Stimulated activated CD8-positive, alpha-beta memory T cell treated with anti-CD3 and anti-CD28 coated beads, Interleukin-2, amount 100 ng/mL, for 48 hours (primary cell): Measurements from ENCODE around the gene JTB.

Source experiments
- DNase-seq, 2 donors: peaks; one replicate each; pipeline ENCODE4 v3.0.0-alpha.2; 2020; ENCODE audit warnings: low read depth in 2 of 2

The JTB gene

GRCh38 chr1:153932156-153933131 lies 45.0 kb downstream of the JTB start:
- DNase-seq = no peak

GRCh38 chr1:153929981-153930948 lies 47.2 kb downstream of the JTB start:
- DNase-seq = no peak

GRCh38 chr1:153929426-153929825 lies 48.0 kb downstream of the JTB start:
- no peak for DNase-seq

GRCh38 chr1:153928791-153929341 lies 48.6 kb downstream of the JTB start:
- DNase-seq = no peak

GRCh38 chr1:153928245-153928644 lies 49.2 kb downstream of the JTB start:
- DNase-seq = no peak

GRCh38 chr1:153926405-153926804 lies 51.1 kb downstream of the JTB start:
- DNase-seq = no peak
